HG03196 (cell line): ENCODE results near the gene KAZN.
"Not testable (repeated sequence)": the region's sequence is repeated elsewhere in the genome, so short reads cannot be mapped to it uniquely, and the experiment has no call there.

Experiments used
- ATAC-seq: cut with Tn5 transposase; IDR thresholded peaks from one replicate; pipeline ENCODE4 v1.9.1; 2021; ENCODE audit not compliant: unreplicated experiment

The KAZN gene

DNA sequence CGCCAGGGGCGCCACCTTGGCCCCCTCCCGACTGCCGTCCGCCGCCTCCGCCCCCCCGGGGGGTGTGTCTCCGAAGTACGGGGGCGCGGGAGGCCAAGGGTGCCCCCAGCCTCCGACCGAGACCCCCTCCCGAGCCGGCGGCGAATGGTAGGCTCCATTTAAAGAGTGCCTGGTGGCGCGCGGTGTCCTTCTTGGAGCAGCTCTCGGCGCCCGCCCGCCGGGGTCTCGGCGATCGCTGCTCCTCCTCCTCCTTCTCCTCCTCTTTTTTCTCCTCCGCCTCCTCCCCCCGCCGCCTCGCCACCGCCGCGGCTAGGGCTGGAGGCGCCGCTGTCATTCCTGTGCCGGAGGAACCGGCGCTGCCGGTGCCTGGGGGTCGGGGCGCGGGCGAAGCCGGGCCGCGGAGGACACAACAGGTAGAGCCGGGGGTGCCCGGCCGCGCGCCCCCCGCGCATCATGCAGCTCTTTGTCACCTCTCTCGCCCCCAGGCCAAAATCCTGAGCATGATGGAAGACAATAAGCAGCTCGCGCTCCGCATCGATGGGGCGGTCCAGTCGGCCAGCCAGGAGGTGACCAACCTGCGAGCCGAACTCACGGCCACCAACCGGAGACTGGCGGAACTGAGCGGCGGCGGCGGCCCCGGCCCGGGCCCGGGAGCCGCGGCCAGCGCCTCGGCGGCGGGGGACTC is at the start of gene KAZN:
TSS of gene KAZN (plus strand) at position 188 of the 685 bp plus-strand sequence.
- no peak for ATAC-seq

DNA sequence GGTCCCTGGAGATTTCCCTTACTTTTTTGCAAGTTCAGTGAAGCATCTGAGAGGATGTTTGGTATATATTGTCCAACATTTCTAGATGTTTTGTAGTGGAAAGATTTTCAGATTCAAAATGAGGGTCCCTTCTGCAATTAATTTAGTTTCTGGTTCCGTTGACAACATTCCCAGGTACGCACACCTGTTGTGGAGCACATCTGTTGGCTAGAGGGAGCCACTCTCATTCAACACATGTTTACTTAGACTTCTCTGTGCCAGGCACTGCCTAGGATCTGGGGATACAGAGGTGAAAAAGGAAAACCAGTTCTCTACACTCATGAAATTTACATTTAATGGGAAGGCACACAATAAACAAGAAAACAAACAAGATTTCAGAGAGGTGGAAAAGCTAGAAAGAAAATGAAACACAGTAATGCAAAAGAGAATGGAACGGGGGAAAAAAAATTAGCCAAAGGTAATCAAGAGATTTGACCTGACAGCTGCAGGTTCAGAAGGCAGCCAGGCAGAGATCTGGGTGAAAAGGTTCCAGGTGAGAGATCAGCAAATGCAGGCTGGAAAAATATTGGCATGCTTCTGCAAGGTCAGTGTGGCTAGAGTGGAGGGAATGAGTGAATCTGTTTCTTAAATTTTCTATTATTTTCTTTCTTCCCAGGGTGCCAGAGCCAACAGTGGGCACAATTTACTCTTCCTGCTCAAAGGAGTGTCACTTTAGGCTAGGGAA is 48.4 kb upstream of the KAZN start:
- ATAC-seq: no peak

DNA sequence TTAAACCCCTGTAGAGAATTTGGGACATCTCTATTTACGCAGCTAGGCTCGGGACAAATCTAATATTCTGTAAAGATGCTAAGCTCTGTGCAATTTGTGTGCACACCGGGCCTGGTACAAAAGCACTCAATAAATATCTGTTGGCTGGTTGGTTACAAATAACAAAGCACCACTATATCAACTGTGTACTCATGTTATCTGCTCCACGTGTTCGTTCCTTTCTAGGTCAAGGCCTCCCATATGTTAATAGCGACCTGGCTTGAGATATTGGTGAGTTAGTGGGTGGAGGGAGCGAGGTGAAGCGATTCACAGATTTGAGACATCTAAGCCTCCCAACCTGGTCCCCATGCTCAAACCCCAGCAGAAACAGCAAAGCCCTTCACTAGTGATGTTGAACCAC is 47.1 kb upstream of the KAZN start:
- no peak for ATAC-seq

DNA sequence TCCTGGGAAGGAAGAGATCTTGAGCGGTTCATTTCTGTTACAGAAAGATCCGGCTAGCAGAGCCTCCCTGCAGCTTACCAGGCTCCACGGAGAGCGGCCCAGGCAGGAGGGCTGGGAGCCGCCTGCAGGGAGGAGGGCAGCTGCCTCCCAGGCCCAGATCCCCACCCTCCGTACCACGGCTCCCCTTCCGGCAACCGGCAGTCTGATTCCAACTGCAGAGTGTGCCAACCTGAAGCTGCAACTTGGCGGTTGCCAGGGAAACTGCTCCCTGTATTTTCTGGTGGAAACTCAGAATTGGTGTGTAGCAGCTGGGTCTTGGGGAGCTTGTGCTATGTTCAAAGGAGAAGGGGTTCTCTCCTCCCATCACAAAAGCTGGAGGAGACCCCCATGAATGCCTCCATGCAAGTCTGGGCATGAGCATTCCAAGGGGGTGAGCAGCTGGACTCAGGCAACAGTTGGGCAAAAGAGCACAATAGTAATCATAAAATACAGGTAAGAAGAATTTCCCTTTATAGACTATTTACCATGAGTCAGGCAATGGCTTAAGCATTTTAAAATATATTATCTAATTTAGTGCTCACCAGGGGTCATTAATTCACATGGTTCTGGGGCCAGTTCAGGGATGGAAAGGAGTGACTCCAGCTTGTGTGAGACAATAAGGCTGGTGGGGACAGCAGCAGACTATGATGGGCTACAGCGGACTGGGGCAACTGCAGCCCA is 46.1 kb upstream of the KAZN start:
- ATAC-seq: no peak

DNA sequence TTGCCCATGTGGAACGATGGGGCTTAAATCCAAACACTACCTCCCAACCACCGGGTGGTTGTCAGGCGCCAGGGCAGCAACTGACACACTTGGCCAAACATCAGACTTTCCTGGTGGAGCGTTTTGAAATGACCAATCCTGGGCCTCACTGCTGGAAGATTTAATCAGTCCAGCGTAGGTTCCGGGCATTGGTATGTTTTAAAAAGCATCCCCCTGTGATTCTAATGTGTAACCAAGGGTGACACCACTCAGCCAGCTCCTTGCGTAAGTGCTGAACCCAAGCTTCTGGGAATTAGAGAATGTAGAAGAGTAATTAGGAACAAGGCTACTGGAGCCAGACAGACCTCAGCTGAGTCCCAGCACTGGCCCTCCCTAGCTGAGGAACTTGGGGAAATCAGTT is 44.8 kb upstream of the KAZN start:
- no peak for ATAC-seq

GRCh38 chr1:14555091-14555490 is 43.4 kb upstream of the KAZN start:
- no peak for ATAC-seq

DNA sequence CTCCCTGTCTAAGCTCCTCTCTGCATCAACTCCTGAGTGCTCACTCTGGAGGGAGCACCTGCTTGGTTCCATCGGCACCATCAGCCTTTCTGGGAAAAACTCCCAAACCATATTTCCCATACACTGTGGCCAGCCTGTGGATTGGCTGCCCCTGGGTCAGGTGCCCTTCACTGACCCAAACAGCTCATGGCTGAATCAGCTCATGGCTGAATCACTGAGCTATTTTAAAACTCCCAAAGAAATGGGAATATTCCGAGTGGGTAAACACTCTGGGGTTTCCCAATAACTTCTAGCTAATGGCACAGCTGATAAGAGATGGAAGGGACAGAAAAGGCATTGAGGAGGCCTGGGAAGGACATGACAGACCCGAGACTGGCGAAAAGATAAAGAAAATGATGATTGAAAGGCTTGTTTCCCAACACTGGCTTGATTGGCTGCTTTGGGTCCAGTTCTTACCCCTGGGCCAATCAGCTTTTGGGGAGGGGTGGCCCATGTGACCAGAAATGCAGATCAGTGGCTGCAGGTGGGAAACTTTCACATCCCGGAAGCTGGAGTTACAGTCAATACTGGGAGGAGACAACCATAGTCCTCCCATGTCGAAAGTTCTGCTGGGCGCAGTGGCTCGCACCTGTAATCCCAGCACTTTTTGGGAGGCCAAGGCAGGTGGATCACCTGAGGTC is 37.3 kb upstream of the KAZN start:
- ATAC-seq: no peak

GRCh38 chr1:14565090-14565489 is 33.4 kb upstream of the KAZN start:
- no peak for ATAC-seq

GRCh38 chr1:14567056-14567455 is 31.4 kb upstream of the KAZN start:
- no peak for ATAC-seq

DNA sequence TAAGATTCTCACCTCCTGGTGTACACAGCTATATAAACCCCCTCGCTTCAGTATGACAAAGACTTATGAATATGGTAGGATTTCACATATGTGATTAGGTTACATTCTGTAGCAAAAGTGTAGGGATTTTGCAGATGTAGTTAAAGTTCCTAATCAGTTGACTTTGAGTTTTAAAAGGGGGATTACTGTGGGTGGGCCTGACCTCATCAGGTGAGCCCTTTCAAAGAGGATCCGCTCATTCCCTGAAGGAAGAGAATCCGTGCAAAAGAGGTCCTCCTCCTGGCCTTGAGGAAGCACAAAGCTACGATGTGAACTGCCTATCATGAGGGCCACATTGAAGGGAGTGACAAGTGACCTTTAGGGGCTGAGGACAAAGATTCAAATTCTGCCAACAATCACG is 30.6 kb upstream of the KAZN start:
- no peak for ATAC-seq

DNA sequence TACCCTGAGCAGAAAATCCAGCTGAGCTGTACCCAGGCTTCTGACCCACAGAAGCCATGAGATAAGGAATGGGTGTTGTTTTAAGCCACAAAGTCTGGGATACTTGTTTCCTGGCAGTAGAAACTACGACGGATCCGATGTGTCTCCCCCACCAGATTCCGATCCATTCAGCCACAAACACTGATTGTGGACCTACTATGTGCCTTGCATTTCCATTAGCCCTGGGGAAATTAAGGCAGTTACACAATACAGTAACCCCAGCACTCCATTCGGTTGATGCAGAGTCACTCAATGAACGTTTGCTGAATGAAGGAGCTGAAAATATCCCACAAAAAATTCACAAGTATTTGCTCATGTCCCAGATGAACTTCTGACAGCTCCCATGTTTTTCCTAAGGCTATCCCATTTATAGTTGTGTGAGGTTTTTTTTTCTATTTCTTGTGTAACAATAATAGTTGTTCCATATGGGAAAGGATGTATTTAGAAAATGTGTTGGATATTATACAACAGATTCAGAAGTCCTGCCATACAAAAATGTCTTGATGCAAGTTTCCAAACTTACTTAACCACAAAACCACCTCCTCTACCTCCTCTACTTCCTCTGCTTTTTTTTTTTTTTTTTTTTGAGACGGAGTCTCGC is 29.6 kb upstream of the KAZN start:
- no peak for ATAC-seq

DNA sequence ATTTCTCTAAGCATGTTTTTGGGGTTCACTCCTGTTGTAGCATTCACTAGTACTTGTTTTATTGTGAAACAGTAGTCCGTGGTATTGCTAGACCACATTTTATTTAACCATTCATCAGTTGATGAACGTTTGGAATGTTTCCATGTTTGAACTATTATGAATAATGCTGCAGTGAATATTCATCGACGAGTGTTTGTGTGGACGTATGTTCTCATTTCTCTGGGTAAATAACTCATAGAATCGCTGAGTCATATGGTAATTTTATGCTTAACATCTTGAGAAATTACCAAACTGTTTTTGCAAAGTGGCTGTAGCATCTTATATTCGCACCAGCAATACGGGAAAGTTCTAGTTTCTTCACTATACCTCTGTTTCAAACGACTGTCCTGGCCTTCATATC is 28.0 kb upstream of the KAZN start:
- no peak for ATAC-seq

DNA sequence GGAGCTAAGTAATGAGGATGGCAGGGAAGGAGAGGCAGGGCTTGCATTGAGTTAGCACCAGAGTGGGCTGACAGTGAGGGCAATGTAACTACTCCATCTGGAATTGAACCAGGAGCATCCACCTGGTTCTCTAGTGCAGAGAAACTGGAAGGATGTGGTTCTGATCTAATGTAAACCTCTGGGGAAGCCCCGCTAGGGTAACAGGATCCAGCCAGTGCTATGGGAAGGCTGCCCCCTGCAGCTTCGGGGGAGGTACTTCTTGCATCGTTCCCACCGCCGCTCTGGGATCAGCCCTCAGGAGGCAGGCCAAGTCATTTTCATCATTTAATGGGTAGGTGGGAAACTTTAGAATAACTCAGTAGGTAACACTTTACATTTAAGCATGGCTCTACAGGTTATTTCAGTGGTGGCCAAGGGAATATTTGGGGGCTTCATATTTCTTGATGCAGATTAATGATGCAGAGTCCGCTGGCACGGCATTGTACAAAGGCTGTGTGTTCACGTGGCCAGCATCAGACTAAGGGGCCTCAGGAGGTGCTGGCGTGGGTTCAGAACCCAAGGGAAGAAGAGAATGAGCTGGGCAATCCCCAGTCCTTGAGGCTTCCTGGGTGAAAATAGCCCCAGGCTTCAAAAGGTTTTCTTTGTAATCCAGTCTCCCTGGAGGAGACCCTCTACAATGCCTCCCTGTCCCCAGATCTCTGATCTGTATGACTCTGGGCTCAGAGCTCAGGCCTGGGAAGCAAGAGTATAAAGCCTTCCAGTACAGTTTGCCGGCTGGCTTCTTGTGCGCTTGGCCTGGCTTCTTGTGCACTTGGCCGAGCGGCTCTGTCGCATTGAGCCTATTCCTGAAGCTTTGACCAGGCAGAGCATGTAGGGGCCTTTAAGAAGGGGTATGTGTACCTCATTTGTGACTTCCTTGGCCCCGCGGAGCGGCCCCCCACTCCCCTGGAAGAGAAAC is 26.4 kb upstream of the KAZN start:
- ATAC-seq: no peak

GRCh38 chr1:14572861-14573260 is 25.6 kb upstream of the KAZN start:
- no peak for ATAC-seq

GRCh38 chr1:14576155-14576554 is 22.3 kb upstream of the KAZN start:
- no peak for ATAC-seq

DNA sequence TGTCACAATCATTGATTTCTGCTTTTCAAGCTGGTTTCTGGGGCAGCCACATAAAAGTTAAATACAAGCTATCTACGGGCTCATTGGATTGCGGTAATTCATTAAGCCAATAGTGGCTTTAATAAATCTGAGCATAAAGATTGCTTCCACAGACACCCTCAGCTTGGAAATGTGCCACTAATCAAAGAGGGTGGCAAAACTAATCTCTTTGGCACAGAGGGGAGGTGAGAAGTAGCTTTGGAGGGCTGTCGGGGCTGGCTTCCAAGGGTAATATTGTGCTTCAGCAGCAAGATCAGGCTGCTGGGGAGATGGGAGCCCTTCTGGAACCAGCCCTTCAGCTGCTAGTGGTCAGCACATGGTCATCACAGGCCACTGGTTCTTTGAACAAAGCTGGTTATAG is 21.2 kb upstream of the KAZN start:
- ATAC-seq: no peak

GRCh38 chr1:14578156-14578555 is 20.3 kb upstream of the KAZN start:
- ATAC-seq: no peak

- not testable (repeated sequence) for ATAC-seq
Observed at GRCh38 chr1:14580295-14580694, 18.2 kb upstream of the KAZN start.

GRCh38 chr1:14580986-14581385 is 17.5 kb upstream of the KAZN start:
- no peak for ATAC-seq

DNA sequence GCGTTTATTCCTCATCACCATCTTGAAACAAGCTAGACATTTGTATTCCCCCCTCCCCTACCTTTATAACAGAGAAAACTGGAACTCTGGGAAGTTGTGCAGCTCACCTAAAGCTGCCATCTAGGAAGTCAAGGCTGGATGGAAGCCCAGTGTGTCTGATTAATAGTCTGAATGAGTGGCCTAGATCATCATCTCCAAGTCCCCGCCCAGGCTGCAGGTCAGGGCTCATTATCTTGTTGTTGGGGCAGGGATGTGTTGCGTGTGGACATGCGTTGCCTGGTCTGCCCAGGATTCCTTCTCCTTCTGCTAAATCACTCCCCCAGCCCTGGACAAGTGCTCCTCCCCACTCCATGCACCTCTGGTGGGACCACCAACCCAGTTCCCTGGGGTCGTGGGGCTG is 14.7 kb upstream of the KAZN start:
- ATAC-seq: no peak
